K562 (cell line): Measurements from ENCODE around the gene SLC25A29. TPM values are rescaled to one million over a fixed set of nuclear protein-coding genes. Genes with fewer than 3 reads are reported as not detected.

Experiments used
- ATAC-seq: fragments of 200-7000 bp; cut with Tn5 transposase; 3 replicates; pipeline ENCODE4 v1.9.1; 2020; ENCODE audit warnings: moderate library complexity
- BruUV-seq: library from RNA; stranded (reverse); fragments of 400-500 nt; replicated peaks from 2 replicates; lab custom pipeline; 2021; lab: Mats Ljungman, UMichigan
- CTCF ChIA-PET: fragments of 300-600 bp; formaldehyde crosslinking; extraction: SDS; loops from one replicate; lab custom pipeline; 2021; ENCODE audit warnings: low intra/inter-chr PET ratio; lab: Yijun Ruan, JAX
- POLR2A ChIA-PET: fragments of 300-600, 350-650 bp; sonication (Branson Sonifier 250); formaldehyde crosslinking; extraction: SDS; loops from one replicate; lab custom pipeline; 2021; ENCODE audit warnings: antibody characterized with exemption, inconsistent platforms; lab: Yijun Ruan, JAX
- DNase-seq, 4 experiments: peaks; one replicate each; pipeline versions ENCODE4 v3.0.0 to v3.0.0-alpha.2; 2011 to 2018; ENCODE audit warnings: low spot score in 3 of 4, mixed read lengths in 3 of 4; ENCODE audit errors: extremely low read depth in 1 of 4
- FAIRE-seq: peaks from 2 replicates; lab custom pipeline; 2011; peaks lifted over from hg19 to GRCh38; lab: Jason Lieb, UNC
- H2AFZ ChIP-seq: 2 replicates; pipeline ENCODE4 v1.6.0; 2011; ENCODE audit warnings: low read depth, low read length, control low read depth, inconsistent platforms
- H3K27ac ChIP-seq: fragments of 200-600 bp; 3 replicates; pipeline ENCODE4 v1.8.0; 2011; ENCODE audit warnings: low read depth, mild to moderate bottlenecking, control low read depth, inconsistent platforms, low read length, moderate library complexity, mixed read lengths; ENCODE audit errors: extremely low read depth
- H3K27me3 ChIP-seq, 2 experiments: fragments of 300-600 bp in 1 of 2; 2 replicates in 1 of 2; 3 replicates in 1 of 2; pipeline versions ENCODE4 v1.6.0 to v1.8.0; 2011; ENCODE audit warnings: inconsistent platforms in 2 of 2, low read length in 2 of 2, mild to moderate bottlenecking in 1 of 2, mixed read lengths in 1 of 2, moderate library complexity in 1 of 2; ENCODE audit not compliant: control insufficient read depth in 2 of 2, insufficient read depth in 2 of 2
- H3K36me3 ChIP-seq: fragments of 300-600 bp; 3 replicates; pipeline ENCODE4 v1.8.0; 2011; ENCODE audit warnings: mild to moderate bottlenecking, low read length, inconsistent platforms; ENCODE audit not compliant: control insufficient read depth, insufficient read depth
- H3K4me1 ChIP-seq, 2 experiments: fragments of 200-600 bp in 1 of 2; replicated peaks in 1 of 2; 2 replicates in 1 of 2; 3 replicates in 1 of 2; pipeline versions ENCODE4 v1.5.1 to v1.8.0; 2011; ENCODE audit warnings: inconsistent platforms in 2 of 2, low read length in 2 of 2, mild to moderate bottlenecking in 1 of 2, mixed read lengths in 1 of 2, moderate library complexity in 1 of 2; ENCODE audit not compliant: control insufficient read depth in 2 of 2, insufficient read depth in 2 of 2
- H3K4me2 ChIP-seq: 2 replicates; pipeline ENCODE4 v1.6.1; 2011; ENCODE audit warnings: low read length, control low read depth, inconsistent platforms, mixed read lengths; ENCODE audit not compliant: insufficient read depth
- H3K4me3 ChIP-seq: fragments of 200-600 bp; sonication (generic), shearing (Covaris generic); 2 replicates; pipeline ENCODE4 v1.5.1; 2016; ENCODE audit warnings: control low read depth, inconsistent platforms
- H3K79me2 ChIP-seq: fragments of 200-600 bp; 3 replicates; pipeline ENCODE4 v1.8.0; 2011; ENCODE audit warnings: low read length, inconsistent platforms; ENCODE audit not compliant: control insufficient read depth, insufficient read depth
- H3K9ac ChIP-seq, 2 experiments: 2 replicates each; pipeline versions ENCODE4 v1.6.0 to v1.6.1; 2011; ENCODE audit warnings: low read depth in 2 of 2, low read length in 2 of 2, control low read depth in 1 of 2, inconsistent platforms in 1 of 2, mild to moderate bottlenecking in 1 of 2, mixed read lengths in 1 of 2; ENCODE audit not compliant: insufficient read depth in 1 of 2
- H3K9me1 ChIP-seq: one replicate; pipeline ENCODE4 v1.6.0; 2011; ENCODE audit warnings: inconsistent platforms, mild to moderate bottlenecking, low read length, moderate library complexity; ENCODE audit not compliant: control insufficient read depth, insufficient read depth
- H3K9me3 ChIP-seq: replicated peaks from 2 replicates; pipeline ENCODE4 v1.5.1; 2011; ENCODE audit warnings: low read depth, low read length, inconsistent platforms; ENCODE audit not compliant: control insufficient read depth, insufficient read depth
- H4K20me1 ChIP-seq: replicated peaks from 2 replicates; pipeline ENCODE4 v1.6.1; 2011; ENCODE audit warnings: low read length, inconsistent platforms, mixed read lengths; ENCODE audit not compliant: control insufficient read depth, insufficient read depth
- DDX20 ChIP-seq: fragments of 450-650 bp; IDR thresholded peaks from 2 replicates; pipeline ENCODE4 v1.6.1; 2016; ENCODE audit warnings: missing genetic modification characterization, low read depth, mild to moderate bottlenecking, missing compliant biosample characterization, moderate library complexity
- GABPB2 ChIP-seq: fragments of 250-450 bp; sonication (Bioruptor Pico); conservative IDR thresholded peaks from 2 replicates; pipeline ENCODE4 v1.5.1; 2021; ENCODE audit warnings: mild to moderate bottlenecking
- HNRNPUL1 ChIP-seq: fragments of 200-400 bp; formaldehyde crosslinking; IDR thresholded peaks from 2 replicates; pipeline ENCODE4 v1.6.1; 2017; ENCODE audit warnings: low read length
- HOXB6 ChIP-seq: fragments of 250-450 bp; sonication (Bioruptor Pico); IDR thresholded peaks from 2 replicates; pipeline ENCODE4 v1.5.1; 2022; ENCODE audit warnings: mild to moderate bottlenecking, borderline replicate concordance
- ILK ChIP-seq: fragments of 450-650 bp; IDR thresholded peaks from 2 replicates; pipeline ENCODE4 v1.6.1; 2016; ENCODE audit warnings: missing genetic modification characterization, low read depth, mild to moderate bottlenecking, missing compliant biosample characterization, moderate library complexity, borderline replicate concordance
- NFXL1 ChIP-seq: fragments of 450-650 bp; formaldehyde crosslinking; IDR thresholded peaks from 2 replicates; pipeline ENCODE4 v1.4.0; 2021; ENCODE audit warnings: mild to moderate bottlenecking
- RBM15 ChIP-seq: fragments of 200-400 bp; formaldehyde crosslinking; IDR thresholded peaks from 2 replicates; pipeline ENCODE4 v1.6.1; 2018; ENCODE audit warnings: mild to moderate bottlenecking, low read length, moderate library complexity; ENCODE audit not compliant: insufficient read depth
- SAP30 ChIP-seq: fragments of 200-600 bp; sonication (generic); IDR thresholded peaks from 2 replicates; pipeline ENCODE4 v1.6.1; 2012; ENCODE audit warnings: borderline replicate concordance, low read depth, mild to moderate bottlenecking, moderate library complexity, low read length, control low read depth, inconsistent platforms; ENCODE audit not compliant: insufficient read depth, poor library complexity, severe bottlenecking
- SMAD3 ChIP-seq: fragments of 450-650 bp; formaldehyde crosslinking; conservative IDR thresholded peaks from 2 replicates; pipeline ENCODE4 v1.4.0; 2020; ENCODE audit warnings: mild to moderate bottlenecking
- SMAD4 ChIP-seq: fragments of 250-450 bp; sonication (Bioruptor Pico); conservative IDR thresholded peaks from 2 replicates; pipeline ENCODE4 v1.8.0; 2021; ENCODE audit warnings: inconsistent platforms, mild to moderate bottlenecking, moderate library complexity
- ZC3H8 ChIP-seq: fragments of 450-650 bp; IDR thresholded peaks from 2 replicates; pipeline ENCODE4 v1.6.1; 2017
- ZNF3 ChIP-seq: fragments of 250-450 bp; sonication (Bioruptor Pico); IDR thresholded peaks from 2 replicates; pipeline ENCODE4 v1.5.0; 2021; ENCODE audit warnings: mild to moderate bottlenecking, moderate library complexity
- WGBS: fragments of 100-300 bp; shearing (Covaris generic); methylation state at CpG from one replicate; pipeline ENCODE4 v1.1.6; 2016; ENCODE audit warnings: low coverage, mixed read lengths; ENCODE audit not compliant: insufficient coverage; ENCODE audit errors: missing lambda C conversion rate; 5-methylcytosine and 5-hydroxymethylcytosine counted together
- in situ Hi-C: fragments of 300-500 bp; cut with MboI; formaldehyde crosslinking; loops from 4 replicates; pipeline ENCODE4 v1.15.0; 2018; ENCODE audit warnings: inconsistent platforms, mixed read lengths
- intact Hi-C: fragments of 100-400 bp; cut with micrococcal nuclease; formaldehyde crosslinking; loops from 2 replicates; pipeline ENCODE4 v1.14.2; 2022
- polyA plus RNA-seq, 8 experiments: library from polyadenylated mRNA; depleted of rRNA in 4 of 8; stranded (reverse) in 5 of 8; unstranded in 3 of 8; fragments of >200 nt; fragmentation: Nextera tagmentation in 2 of 8; fragmentation: Illumina TruSeq in 1 of 8; extraction: Ambion mirVana in 2 of 8; extraction: Trizol in 1 of 8; gene quantifications; 2 replicates each; pipeline versions ENCODE4 v1.2.1 to v1.2.3, GENCODE V29; 2011 to 2014; ENCODE audit warnings: inconsistent platforms in 1 of 8, missing spikeins in 1 of 8
- total RNA-seq, 7 experiments: library from RNA; depleted of rRNA in 6 of 7; stranded (reverse); fragments of >200 nt in 6 of 7; fragmentation: Illumina TruSeq in 2 of 7; extraction: Trizol in 2 of 7; gene quantifications; 2 replicates each; pipeline versions ENCODE4 v1.2.1 to v1.2.3, GENCODE V29; 2011 to 2021; ENCODE audit warnings: low replicate concordance in 1 of 7
- TF ChIP-seq, protein P1 (sequence below): sonication (generic); formaldehyde crosslinking; IDR thresholded peaks from 2 replicates; pipeline ENCODE4 v1.8.1; 2022; ENCODE audit warnings: missing genetic modification reagents
- TF ChIP-seq, protein P2 (sequence below): fragments of 250-450 bp; sonication (Bioruptor Pico); IDR thresholded peaks from 2 replicates; pipeline ENCODE4 v1.8.0; 2021; ENCODE audit warnings: moderate library complexity, mild to moderate bottlenecking, inconsistent platforms

The SLC25A29 gene
- total and polyA plus RNA-seq, 9 of the 15 experiments (the other 6 are each of a cell fraction or from before 2014, with no cell fraction given), result 0.07 to 17.5 (median 4.8) TPM

DNA sequence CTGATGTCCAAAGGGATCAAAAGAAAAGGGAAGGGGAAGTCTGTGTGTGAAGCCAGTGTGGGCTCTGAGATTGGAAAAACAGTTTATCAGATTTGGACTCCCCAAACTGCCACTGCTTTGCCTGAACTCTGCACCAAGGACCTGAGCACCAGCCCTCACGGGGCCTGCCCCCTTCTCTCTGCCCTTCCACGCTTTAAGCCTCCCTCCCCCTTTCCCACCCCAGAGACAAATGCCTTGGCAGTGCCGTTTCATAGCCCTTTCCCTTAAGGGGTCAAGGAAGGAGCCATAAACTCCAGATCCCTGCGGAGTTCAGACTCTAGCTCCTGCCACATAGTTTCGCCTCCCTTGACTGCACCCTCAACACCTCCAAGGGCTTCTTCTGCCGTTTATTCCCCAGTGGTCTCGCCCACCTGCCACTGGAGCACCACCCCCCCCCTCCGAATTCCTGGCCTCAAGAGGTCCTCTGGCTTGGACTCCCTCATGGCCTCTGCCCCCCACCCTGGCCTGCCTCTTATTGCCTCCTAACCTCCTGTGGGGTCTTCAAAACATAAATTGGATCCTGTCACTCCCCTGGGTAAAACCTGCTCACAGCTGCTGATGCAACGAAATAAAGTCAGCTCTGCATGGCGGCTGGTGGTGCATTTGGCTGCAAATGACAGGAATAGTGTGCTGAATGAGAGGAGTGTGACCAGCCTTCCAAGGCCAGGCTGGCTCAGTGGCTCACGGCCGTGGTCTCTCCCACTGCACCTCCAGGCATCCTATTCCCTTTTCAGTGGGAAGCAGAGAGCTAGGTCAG is 18.8 kb downstream of the SLC25A29 start (continued):
- TF ChIP-seq, protein P1, sequence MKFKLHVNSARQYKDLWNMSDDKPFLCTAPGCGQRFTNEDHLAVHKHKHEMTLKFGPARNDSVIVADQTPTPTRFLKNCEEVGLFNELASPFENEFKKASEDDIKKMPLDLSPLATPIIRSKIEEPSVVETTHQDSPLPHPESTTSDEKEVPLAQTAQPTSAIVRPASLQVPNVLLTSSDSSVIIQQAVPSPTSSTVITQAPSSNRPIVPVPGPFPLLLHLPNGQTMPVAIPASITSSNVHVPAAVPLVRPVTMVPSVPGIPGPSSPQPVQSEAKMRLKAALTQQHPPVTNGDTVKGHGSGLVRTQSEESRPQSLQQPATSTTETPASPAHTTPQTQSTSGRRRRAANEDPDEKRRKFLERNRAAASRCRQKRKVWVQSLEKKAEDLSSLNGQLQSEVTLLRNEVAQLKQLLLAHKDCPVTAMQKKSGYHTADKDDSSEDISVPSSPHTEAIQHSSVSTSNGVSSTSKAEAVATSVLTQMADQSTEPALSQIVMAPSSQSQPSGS, result no peak
- no peak for TF ChIP-seq HNRNPUL1
- no peak for TF ChIP-seq SMAD3 (CRISPR knock-in tag)

DNA sequence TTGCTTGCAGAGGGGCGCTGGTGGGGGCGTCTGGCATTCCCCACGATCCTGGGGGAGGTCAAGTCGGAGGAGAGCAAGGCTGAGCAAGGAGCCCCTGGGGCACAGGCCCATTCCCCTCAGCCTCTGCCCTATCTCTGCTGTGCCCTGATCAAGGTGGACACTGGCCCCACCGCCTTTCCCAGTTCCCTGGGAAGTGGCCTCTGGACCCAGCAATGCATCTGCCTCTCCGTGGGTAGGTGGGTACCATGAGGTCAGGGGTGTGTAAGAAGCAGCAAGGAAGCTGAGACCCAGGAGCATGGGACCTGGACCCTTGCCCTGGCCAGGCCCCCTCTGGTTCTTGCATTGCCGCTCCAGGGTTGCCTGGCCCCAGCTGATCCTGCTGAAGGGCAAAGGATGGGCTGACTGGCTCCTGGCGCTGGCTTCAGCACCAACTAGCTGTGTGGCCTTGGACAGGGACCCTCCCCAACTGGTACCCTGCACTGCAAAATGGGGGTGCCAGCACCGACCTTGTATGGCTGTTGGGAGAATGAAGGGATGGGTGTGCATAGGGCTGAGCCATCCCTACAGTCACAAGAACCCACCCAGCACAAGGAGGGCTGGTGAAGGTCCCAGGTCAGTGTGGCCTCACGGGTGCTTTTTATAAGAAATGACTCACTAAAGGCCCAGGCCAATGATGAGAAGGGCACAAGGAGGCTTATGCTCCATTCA is 19.6 kb downstream of the SLC25A29 start:
- CTCF ChIA-PET, result interaction anchor here (0.5 kb wide), 1 partner anchor 79 kb away, joined by 6 read pairs; no protein-coding TSS in a partner anchor
- ATAC-seq (no peak), FAIRE-seq (no peak), DNase-seq (no peak)
- H4K20me1 ChIP-seq, result no peaks in the 10 kb centered on the region
- H2AFZ ChIP-seq, result no peak overlapping the region
- in situ Hi-C loops, result no loop called here
- no peaks in the 10 kb centered on the region for H3K9me3 ChIP-seq
- intact Hi-C loops, result no loop called here
- H3K4me1 ChIP-seq, result peaks cover 0 to 31% of the 10 kb centered on the region in 2 experiments; a peak in 3 of 5 replicates
- H3K79me2 ChIP-seq, result no peaks in the 10 kb centered on the region
- H3K27ac ChIP-seq, result no peak overlapping the region
- no peak overlapping the region for H3K4me2 ChIP-seq
- no peaks in the 10 kb centered on the region for H3K9me1 ChIP-seq
- H3K27me3 ChIP-seq, result no peaks in the 10 kb centered on the region
- H3K9ac ChIP-seq, result peak overlapping the region in 1 of 2 experiments; percentile 68; a peak in 1 of 4 replicates
- 80% methylated on average over 6 of the region's 10 CpGs for WGBS
- no TSS peak for BruUV-seq
- POLR2A ChIA-PET, result interaction anchor here (0.6 to 3.3 kb wide), 4 partner anchors 8 to 32 kb away, joined by 3 to 11 read pairs (median 4); no protein-coding TSS in a partner anchor
- peaks cover 7% of the 10 kb centered on the region; the same call in 1 of the 3 replicates for H3K36me3 ChIP-seq
- H3K4me3 ChIP-seq, result no peak overlapping the region
- no peak for TF ChIP-seq ZNF3 (CRISPR knock-in tag)
- TF ChIP-seq SMAD4, result no peak
- no peak for TF ChIP-seq ILK
- TF ChIP-seq ZC3H8, result no peak
- TF ChIP-seq HOXB6 (CRISPR knock-in tag), result no peak
- TF ChIP-seq SAP30, result no peak
- no peak for TF ChIP-seq RBM15
- no peak for TF ChIP-seq DDX20 (tag)
- TF ChIP-seq NFXL1 (CRISPR knock-in tag), result no peak
- no peak for TF ChIP-seq GABPB2 (CRISPR knock-in tag)
- TF ChIP-seq, protein P2, sequence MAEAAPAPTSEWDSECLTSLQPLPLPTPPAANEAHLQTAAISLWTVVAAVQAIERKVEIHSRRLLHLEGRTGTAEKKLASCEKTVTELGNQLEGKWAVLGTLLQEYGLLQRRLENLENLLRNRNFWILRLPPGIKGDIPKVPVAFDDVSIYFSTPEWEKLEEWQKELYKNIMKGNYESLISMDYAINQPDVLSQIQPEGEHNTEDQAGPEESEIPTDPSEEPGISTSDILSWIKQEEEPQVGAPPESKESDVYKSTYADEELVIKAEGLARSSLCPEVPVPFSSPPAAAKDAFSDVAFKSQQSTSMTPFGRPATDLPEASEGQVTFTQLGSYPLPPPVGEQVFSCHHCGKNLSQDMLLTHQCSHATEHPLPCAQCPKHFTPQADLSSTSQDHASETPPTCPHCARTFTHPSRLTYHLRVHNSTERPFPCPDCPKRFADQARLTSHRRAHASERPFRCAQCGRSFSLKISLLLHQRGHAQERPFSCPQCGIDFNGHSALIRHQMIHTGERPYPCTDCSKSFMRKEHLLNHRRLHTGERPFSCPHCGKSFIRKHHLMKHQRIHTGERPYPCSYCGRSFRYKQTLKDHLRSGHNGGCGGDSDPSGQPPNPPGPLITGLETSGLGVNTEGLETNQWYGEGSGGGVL (CRISPR knock-in tag), result no peak
